AML-193 (cell line): ENCODE measurements around the gene CPNE4.
A peak's percentile ranks its signal among the peaks of the same experiment; 100 is the strongest.

Experiments used
- DNase-seq, 2 experiments: peaks; one replicate each; lab custom pipeline; 2025; lab: John Stamatoyannopoulos, UW

Gene CPNE4

DNA sequence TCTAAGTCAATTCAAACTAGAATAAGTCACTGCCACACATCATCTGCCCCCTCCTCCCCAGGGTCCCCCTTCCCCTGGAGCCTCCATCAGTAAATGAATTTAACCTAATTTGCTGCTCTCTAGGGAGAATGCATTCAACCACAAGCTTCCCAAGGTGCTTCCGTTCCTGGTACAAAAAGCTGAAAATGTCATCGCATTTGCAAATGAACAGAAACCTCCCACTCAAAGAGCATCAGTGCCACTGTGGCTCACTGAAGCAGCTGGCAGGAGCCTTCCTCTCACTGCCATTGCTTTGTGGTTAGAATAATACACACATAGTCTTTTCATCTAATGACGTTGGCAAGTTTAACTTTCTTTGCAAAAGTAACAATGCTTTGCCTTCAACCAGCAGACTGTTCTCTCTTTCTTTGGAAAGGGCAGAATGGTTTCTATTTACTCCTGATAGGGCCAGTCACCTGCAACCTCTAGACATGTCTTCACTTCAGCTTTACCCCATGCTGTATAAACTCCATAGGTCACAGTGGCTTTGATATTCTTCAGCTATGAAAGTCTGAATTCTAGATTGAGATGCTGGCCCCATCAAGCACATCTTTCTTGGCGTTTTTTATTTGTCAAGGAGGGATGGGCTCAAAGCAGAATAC is 238.1 kb downstream of the CPNE4 start:
- DNase-seq, result no peak

DNA sequence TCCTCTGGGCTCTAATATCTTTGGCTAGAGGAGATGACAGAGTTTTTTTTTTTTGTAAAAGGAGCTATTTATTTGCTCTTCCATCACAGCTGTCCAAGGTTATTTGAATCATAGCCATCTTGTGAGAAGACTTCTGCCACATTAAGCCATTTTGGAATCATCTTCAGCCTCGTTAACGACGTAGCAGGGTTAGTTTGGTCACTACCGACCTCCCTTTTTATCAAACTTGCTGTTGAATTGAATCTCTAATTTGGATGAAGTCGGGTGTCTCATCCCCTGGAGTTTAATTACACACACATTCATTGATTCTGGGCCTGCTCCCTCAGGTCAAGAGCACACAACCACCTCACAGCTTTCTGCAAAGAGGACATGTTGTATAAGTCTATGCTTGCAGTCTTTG is 238.7 kb downstream of the CPNE4 start:
- no peak for DNase-seq

DNA sequence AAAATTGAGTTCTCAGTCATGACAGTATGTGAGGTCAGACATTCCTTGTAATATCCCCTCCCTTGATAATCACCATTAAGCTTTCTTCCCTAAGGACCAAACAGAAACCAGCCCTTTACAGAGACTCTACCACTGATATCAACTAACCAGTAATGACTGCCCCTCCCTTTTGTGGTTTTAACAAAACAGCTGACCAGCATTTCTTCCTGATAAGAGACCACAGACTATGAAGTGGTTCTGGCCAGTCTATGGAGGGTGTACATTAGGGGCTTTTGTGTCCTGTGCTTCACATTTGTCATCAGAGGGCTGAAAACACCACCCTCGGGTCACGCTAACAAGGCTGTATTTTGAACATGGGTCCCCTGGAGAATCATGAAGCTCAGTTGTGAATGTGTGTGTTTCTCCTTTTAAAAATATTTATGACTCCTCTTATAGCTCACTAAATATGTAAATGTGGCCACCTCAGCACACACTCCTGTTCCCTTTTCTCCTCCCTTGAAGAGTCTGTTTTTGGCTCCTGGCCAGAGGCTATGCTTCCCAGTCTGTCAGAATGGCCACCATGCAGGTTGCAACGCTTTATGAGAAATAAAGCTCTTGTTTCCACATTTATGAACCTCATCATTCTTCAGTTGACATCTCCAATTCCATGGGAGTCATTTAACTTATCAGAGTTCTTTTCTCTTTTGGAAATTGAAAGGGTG is 239.3 kb downstream of the CPNE4 start:
- peak; percentile 18 to 34 for DNase-seq

DNA sequence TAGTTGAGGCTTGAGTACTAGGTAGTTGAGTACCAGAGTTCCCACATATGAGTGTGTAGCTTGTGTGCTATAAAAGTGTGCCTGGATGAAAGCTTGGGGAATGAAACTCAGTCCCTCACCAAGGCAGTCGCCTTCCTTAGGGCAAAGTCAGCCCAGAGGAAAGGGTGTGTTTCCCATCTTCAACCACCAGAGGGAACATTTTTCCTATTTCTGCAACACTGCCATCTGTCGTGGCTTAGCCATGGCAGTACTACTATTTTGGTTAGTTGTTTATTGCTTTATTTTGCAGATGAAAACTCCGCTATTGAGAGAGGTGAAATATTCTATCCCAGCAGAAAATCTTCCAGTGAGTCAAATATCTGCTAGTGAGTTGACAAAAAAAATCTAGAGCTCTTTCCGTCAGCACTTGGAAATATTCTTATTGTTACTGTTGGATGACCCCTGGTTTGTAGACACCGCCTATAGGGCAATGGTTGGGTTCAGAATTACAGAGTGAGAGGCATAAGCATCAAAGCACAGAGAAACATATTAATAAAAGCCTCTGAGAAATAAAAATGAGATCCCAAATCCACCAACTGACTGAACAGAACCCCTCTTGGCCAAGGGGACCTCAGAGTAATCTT is 239.9 kb downstream of the CPNE4 start:
- DNase-seq, result peak; percentile 57 to 63

DNA sequence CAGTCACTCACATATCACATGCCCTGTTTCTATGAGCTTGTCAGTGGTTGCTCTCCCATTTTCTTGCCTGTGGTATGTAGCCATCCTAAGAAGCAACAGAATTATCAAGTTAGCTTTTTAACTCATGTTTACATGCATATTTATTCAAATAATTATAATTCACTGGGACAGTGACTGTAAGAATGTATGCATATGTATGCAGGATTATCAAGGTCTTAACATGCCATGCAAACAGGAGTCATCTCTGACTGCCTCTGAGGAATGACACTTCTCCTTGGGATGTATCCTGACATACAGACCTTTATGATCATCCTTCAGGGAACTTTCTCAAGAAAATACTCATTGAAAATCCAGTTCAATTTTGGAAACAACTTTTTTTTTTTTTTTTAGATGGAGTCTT is 240.9 kb downstream of the CPNE4 start:
- DNase-seq, result no peak

DNA sequence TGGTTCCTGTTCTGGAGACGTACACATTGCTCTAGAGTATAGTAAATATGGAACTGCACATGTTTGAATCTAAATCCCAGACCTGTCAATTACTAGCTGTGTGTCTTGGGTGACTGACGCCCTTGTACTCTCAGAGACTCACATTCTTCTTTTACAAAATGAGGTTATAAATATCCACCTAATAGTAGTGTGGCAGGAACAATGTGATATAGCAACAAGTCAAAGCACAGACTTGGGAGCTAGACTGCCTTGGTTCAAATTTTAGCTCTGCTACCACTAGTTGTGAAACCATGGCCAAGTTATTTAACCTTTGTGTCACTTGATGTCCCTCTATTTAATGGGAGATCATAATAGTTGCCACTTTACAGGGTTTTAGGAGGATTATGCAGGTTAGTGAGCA is 245.6 kb downstream of the CPNE4 start:
- DNase-seq, result no peak

DNA sequence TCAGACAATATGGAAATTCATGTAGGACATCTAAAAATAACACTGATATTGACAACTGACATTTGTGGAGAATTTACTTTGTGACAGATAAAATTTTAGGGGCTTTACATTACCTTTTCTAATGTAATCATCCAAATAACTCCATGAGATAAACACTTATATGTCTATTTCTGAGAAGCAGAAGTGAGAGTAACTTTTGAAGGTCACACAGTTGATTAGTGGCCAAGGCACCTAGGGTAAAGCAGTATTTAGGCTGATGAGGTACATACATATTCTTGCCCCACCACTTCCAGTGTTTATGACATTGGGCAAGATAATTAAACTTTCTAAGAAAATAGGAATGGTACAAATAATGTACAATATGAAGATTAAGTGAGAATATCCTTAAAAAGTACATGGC is 248.4 kb downstream of the CPNE4 start:
- DNase-seq, result no peak

DNA sequence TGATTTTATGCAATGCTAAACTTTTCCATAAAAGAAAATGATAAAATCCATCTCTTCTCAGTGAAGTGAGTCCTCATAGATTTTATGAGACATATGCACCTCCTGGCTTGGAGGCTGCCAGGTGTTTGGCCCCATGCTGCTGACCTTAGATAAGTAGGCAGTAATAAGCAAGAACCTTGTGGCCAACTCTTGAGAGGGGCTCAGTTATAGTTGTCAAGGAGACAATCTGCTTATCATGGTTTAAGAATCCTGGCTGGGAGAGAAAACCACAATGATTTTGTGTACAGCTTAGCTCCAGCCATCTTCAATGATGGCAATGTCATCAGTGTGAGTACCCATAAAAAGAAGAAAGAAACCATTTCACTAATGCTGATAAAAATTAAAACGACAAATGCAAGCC is 252.1 kb downstream of the CPNE4 start:
- no peak for DNase-seq

DNA sequence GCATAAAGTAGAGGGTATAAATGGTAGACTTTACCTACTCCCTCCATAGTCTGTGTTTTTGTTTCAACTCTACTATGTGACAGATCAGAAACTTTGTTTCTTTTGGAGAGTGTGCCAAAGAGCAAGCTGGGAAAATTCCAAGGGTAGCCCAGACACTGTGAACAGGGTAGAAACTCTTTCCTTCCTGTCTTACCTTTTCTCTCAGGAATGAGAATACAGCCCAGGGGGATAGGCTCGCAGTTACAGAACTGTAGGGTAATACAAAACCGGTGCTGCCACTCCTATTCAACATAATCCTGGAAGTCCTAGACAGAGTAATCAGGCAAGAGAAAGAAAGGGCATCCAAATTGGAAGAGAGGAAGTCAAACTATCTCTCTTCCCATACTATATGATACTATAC is 256.3 kb downstream of the CPNE4 start:
- DNase-seq, result no peak

DNA sequence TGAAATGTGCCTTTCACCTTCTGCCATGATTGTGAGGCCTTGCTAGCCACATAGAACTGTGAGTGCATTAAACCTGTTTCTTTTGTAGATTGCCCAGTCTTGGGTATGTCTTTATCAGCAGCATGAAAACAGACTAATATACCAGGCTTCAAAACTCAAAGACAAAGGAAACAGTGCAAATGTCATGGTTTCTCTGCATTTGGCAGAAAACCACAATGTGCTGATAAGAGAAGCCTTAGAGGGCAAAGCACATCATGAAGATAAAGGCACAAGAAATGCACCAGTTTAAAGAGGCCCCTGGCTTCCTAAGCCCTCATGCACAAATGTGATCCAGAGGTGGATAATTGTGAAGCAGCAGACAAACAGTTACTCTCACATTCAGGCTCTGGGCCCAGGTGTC is 259.2 kb downstream of the CPNE4 start:
- DNase-seq, result no peak

DNA sequence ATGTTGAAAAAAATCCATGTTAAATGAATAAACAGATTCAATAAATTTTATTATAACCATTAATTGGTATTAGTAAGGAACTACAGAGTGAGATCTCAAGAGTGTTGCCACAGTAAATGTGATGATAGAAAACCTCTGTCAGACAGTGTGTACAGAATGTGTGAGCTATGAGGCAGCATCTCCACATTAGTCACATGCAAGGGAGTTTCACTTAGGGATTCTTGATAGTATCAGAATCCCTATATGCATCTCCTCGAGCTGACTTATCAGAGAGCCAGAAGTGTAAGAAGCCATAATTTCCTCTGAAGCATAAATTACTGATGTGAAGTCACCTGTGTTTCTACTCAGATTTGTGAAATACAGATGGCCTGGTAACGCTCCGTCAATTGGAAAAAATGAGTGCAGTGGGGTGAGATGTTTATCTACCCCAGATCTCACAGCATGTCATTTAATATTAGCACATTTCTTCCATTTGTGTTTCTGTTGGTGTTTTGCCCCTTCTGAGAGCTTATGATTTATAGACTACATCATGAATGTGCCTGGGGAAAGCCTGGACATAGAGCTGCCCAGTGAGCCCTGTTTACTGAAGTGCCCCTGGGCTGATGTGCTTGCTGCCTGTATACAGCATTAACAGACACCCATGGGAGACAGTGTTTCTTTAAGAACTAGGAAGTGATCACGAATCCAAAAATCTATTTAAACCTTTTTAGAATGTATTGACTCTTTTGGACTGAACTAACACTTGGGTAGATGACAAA is 262.4 kb downstream of the CPNE4 start:
- DNase-seq, result no peak

DNA sequence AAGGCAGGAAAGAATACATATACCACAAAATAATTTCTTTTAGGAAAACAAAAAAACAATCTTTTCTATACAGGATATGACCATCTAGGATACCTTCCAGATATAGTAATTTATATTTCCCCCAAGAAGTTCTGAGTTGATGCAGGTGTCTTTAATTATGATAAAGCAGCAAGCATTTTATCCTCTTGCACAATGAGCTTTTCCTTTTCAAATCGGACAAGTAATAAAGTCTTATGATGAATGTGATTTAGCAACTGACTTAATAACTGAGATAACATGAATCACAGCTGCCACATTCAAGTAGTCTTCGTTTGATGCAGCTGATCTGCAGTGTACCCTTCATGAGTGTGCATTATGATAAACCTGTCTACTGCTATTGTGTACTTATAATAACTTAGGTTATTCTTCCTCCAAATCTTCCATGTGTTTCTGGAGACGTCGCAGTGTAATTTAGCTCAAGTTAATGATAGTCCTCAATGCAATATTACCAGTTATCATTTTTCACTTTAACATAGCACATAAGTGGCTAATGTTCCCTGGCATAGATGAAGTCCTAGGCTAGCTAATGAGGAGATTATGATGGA is 271.7 kb downstream of the CPNE4 start:
- no peak for DNase-seq

DNA sequence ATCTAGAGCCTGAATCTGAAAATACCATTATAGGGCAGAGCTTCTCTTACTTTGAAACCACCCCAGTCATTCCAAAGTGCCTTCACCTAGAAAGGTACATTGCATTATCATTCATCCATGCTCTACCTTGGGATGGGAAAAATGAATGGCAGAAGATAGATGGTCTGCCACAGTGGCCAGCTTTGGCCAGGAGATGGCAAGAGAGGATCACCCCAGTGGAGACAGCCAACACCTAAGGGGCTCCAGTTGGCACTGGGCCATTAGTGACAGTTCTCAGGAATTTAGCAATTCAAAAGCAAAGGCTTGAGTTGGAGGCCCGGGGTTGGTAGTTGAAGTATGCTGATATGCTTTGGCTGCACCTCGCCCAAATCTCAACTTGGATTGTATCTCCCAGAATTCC is 278.4 kb downstream of the CPNE4 start:
- no peak for DNase-seq

DNA sequence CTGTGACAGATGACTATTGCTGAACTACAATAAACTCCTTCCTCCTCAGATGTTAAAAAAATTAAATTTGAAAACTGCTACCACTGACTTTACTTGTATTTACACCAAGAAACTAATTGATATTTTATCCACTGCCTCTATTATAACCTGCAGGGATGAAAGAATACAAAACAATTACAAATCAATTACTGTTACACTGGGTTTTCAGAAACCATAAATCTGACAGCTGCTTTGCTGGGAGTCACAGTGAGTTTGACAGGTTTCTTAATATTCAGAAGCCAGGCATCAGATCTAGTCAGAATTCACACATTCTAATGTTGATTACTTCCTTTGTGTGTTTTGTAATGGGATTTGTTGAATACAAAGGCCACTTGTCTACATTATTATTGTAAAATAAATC is 279.4 kb downstream of the CPNE4 start:
- no peak for DNase-seq

DNA sequence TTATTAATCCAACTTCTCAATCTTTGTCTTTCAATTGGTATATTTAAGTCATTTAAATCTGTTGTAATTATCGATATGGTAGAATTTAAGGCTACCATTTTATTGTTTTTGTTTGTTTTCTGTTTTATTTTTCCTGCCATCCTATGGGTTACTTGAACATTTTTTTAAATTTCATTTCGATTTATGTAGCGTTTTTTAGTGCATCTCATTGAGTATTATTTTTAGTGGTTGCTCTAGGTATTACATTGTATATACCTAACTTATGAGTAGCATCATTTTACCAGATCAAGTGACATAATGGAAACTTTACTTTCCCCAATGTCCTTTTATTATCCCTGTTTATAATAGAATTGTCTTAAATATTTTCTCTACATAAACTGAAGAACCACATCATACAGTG is 284.6 kb downstream of the CPNE4 start:
- DNase-seq, result no peak

DNA sequence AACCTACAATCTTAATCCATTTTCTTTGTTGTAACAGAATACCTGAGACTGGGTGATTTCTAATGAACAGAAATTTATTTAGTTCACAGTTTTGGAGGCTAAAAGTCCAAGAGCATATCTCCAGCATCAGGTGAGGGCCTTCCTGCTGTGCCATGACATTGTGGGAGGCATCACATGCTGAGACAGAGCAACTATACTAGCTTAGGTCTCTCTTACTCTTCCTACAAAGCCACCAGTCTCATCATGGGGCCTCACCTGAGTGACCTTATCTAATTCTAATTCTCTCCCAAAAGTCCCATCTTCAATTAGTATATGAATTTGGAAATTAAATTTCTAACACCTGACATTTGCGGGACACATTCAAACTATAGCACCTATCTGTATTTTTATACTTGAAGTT is 285.0 kb downstream of the CPNE4 start:
- DNase-seq, result no peak

DNA sequence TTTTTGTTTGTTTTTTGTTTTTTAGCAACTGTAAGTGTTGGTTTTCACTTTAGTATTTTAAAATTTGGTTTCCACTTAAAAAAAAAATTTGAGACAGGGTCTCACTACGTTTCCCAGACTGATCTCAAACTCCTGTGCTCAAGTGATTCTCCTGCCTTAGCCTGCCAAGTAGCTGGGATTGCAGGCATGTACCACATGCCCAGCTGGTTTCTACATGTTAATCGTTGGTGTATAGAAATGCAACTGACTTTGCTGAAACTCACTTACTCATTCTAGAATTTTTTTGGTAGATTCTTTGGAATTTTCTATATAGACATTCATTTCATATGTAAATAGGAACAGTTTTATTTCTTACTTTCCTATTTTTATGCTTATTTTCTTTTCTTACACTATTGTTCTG is 287.3 kb downstream of the CPNE4 start:
- no peak for DNase-seq

DNA sequence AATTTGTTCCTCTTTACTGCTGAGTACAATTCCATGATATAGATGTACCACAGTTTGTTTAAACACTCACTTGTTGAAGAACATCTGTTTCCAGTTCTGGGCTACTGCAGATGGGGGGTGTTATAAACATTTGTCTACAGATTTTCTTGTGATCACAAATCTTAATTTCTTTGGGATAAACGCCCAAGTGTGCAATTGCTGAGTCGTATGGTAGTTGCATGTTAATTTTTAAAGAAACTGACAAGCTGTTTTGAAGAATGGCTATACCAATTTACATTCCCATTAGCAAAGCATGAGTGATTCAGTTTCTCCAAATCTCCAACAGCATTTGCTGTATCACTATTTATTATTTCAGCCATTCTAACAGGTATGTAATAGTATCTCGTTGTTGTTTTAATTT is 290.0 kb downstream of the CPNE4 start:
- DNase-seq, result no peak

DNA sequence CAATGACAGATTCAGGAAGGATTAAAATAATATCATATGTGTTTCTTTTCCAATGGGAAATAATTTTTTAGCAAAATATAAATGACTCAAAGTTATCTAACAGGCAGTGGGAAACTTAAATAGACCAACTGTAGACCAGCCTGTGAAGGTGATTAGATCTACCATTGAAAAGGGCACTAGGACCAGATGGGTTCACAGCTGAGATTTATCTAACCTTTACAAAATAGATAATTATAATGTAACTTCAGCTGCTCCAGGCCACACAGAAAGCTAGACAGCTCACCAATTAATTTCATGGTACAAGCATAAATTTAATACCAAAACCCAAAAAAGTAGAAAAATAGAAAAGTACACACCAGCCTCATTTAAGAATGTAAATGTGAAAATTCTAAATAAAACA is 291.7 kb downstream of the CPNE4 start:
- DNase-seq, result no peak

DNA sequence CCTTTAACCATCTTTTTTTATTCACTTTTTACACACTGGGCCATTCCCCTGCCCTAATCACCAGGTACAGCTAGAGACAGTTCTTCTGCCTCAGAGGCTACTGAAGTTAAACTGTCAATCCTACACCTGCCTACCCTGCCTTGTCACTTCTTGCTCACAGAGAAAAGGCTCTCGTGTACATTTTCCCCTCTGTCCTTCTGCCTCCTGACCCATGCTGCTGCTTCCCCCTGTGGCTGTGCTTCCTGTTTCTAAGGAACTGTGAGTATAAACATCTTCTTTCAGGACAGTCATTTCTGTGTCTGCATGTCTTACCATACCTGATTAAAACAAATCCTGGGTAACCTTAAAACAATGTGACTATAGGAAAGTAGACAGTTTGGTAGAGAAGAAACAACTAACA is 295.6 kb downstream of the CPNE4 start:
- no peak for DNase-seq

DNA sequence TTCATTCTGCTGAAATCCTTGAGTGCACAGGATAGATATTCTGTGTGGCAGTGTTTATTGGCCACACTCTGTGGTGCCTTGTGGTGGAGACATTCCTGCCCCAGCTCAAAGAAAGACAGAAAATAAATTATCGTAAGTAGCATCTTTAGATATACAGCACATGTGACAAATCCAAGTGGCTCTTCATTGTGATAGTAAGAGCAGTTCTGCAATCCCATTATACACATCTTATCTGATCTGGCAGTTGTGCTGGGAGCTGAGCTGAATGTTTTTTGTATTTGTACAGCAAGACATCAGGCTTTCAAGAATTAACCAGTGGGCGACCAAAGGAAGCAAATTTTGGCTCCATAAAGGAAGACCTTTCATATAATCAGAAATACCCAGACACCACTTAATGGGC is 296.7 kb downstream of the CPNE4 start:
- no peak for DNase-seq

DNA sequence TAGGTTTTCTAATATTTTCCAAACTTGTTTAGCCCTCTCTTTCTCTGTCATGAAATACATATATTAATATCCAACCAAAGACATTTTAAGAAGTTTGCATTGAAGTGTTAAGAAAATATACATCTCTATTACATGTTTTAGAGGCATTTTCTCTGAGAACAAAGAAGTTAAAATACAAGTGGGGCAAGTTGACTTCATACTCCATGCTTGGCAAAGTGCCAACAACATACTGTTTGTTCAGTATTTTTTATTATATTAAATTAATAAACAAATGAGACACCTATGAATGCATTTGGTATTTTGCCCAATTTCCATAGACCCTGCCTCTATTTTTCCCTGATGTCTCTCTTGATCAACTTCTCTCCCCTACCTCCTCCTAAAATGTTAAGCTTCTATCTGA is 299.3 kb downstream of the CPNE4 start:
- DNase-seq, result no peak

DNA sequence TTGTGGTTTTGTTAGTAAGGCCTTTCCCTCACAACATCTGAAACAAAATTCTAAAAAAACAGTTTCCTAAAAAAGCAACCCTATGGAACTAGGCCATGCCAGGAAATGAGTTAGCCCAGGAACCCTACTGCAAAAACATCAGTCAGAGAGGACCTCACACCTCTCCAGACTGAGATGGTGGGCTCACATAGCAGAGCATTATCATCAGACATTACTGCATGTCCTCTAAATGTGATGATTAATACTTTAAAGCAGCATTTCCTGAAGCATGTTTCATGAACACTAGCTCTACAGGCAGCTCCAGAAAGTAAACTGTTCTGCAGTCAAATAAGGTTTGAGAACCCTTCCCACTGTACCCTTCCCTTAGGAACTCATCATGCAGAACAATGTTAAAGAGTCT is 299.7 kb downstream of the CPNE4 start:
- DNase-seq, result no peak
